CD4-positive, CD25-positive, alpha-beta regulatory T cell (primary cell): ENCODE measurements around the gene ZNF414. TPM values are rescaled to one million over a fixed set of nuclear protein-coding genes. Genes with fewer than 3 reads are reported as not detected.

Experiments used
- ATAC-seq, 2 donors: fragments of 150-1000 bp; cut with Tn5 transposase; one replicate each; pipeline ENCODE4 v1.10.0; 2021; ENCODE audit warnings: low read depth in 2 of 2, moderate number of reproducible peaks in 2 of 2, moderate library complexity in 1 of 2
- DNase-seq, 3 donors: peaks; one replicate each; pipeline versions ENCODE4 v3.0.0 to v3.0.0-alpha.2; 2012 to 2022; ENCODE audit warnings: mixed read lengths in 1 of 3
- H3K27ac ChIP-seq: one replicate; pipeline ENCODE4 v1.7.0; 2013; ENCODE audit warnings: mild to moderate bottlenecking, low read length; ENCODE audit not compliant: insufficient read depth, poor library complexity, severe bottlenecking
- H3K27me3 ChIP-seq: one replicate; pipeline ENCODE4 v1.7.0; 2013; ENCODE audit warnings: low read length; ENCODE audit not compliant: control insufficient read depth, insufficient read depth
- H3K36me3 ChIP-seq: one replicate; pipeline ENCODE4 v1.7.0; 2013; ENCODE audit warnings: mild to moderate bottlenecking, low read length, moderate library complexity; ENCODE audit not compliant: control insufficient read depth, insufficient read depth
- H3K4me1 ChIP-seq: 2 replicates; pipeline ENCODE4 v1.7.0; 2013; ENCODE audit warnings: mild to moderate bottlenecking, low read length; ENCODE audit not compliant: insufficient read depth, control insufficient read depth, poor library complexity, severe bottlenecking
- H3K4me3 ChIP-seq: one replicate; pipeline ENCODE4 v1.7.0; 2013; ENCODE audit warnings: low read depth, mild to moderate bottlenecking, low read length, moderate library complexity
- H3K9me3 ChIP-seq, 2 experiments: 1 replicate in 1 of 2; 2 replicates in 1 of 2; pipeline ENCODE4 v1.7.0; 2013; ENCODE audit warnings: low read length in 2 of 2, mild to moderate bottlenecking in 1 of 2, moderate library complexity in 1 of 2; ENCODE audit not compliant: control insufficient read depth in 2 of 2
- H3K27ac Mint-ChIP-seq, 3 donors: one replicate each; pipeline ENCODE4 v1.8.0; 2020 to 2022; ENCODE audit warnings: mild to moderate bottlenecking in 3 of 3, mixed read lengths in 3 of 3, moderate library complexity in 2 of 3
- H3K27me3 Mint-ChIP-seq: one replicate; pipeline ENCODE4 v1.8.0; 2022; ENCODE audit warnings: mild to moderate bottlenecking, mixed read lengths
- H3K36me3 Mint-ChIP-seq: one replicate; pipeline ENCODE4 v1.8.0; 2020; ENCODE audit warnings: mixed read lengths
- H3K4me1 Mint-ChIP-seq, 4 donors: one replicate each; pipeline ENCODE4 v1.8.0; 2020 to 2022; ENCODE audit warnings: mixed read lengths in 4 of 4, mild to moderate bottlenecking in 1 of 4
- H3K4me3 Mint-ChIP-seq, 4 donors: one replicate each; pipeline ENCODE4 v1.8.0; 2020 to 2022; ENCODE audit warnings: mild to moderate bottlenecking in 4 of 4, mixed read lengths in 4 of 4, moderate library complexity in 3 of 4
- H3K9me3 Mint-ChIP-seq, 7 donors: one replicate each; pipeline ENCODE4 v1.8.0; 2020 to 2022; ENCODE audit warnings: mixed read lengths in 7 of 7, mild to moderate bottlenecking in 3 of 7, moderate library complexity in 2 of 7
- polyA plus RNA-seq, 4 donors: library from polyadenylated mRNA; unstranded; fragments of 300-500 nt; fragmentation: Illumina TruSeq; gene quantifications; one replicate each; pipeline ENCODE4 v1.2.3, GENCODE V29; 2021
- total RNA-seq: library from RNA; stranded (reverse); gene quantifications from one replicate; pipeline ENCODE4 v1.2.3, GENCODE V29; 2022

ZNF414 gene
- total and polyA plus RNA-seq, 5 donors from 2014 or later, result 9.7 to 35.1 (median 12.9) TPM

DNA sequence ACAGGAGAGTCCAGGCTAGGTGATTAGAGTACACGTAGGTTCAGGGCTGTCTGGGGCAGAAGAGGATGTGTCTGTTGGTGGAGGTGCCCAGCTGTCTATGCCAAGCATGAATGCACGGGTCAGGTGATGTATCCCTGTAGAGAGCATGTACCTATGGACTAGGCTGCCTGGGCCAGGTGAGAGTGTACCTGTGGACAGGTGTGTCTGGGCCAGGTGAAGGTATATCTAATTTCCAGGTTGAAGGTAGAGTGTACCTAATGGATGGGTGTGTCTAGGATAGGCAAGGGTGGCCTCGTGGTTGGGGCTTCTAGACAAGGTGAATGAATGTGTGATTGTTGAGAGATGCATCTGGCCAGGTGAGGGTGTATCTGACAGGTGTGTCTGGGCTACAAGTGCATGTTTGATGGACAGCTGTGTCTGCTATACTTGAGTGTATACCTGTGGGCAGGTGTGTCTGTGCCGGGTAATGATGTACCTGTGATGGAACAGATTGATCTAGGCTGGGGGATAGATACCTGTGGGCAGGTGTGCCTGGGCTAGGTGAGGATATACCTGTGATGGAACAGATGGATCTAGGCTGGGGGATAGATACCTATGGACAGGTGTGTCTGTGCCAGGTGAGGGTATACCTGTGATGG lies 15.5 kb upstream of the ZNF414 start:
- Mint-ChIP-seq H3K4me1 (peaks cover 0 to 17% (median 5%) of the 10 kb centered on the region in 4 donors), H3K4me3 (peak overlapping the region in 1 of 4 donors; percentile 9), H3K36me3 (peaks cover 28% of the 10 kb centered on the region), H3K27ac (peak overlapping the region; percentile 62 to 87 (median 83)), H3K9me3 (no peaks in the 10 kb centered on the region), H3K27me3 (no peaks in the 10 kb centered on the region)
- no peak overlapping the region for H3K27ac ChIP-seq
- no peak for ATAC-seq
- H3K4me3 ChIP-seq, result no peak overlapping the region
- H3K9me3 ChIP-seq, result no peaks in the 10 kb centered on the region
- no peaks in the 10 kb centered on the region for H3K27me3 ChIP-seq
- no peak for DNase-seq
- no peaks in the 10 kb centered on the region for H3K4me1 ChIP-seq
- peaks cover 77% of the 10 kb centered on the region for H3K36me3 ChIP-seq

DNA sequence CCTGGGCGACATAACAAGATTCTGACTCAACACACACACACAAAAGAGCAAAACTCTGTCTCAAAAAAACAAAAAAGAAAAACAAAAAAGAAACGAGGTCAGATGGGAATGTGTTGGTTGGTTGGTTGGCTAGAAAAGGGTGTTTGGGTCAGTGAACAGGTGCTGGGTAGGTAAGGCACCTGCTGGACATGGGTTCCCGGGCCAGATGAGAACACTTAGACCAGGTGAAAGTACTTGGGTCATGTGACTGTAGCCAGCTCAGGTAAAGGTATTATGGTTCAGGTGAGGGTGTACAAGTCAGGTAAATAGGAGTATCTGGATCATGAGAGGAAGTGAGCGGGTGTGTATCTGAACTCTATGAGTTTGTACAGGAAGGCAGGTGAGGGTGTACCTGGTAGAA lies 14.5 kb upstream of the ZNF414 start:
- H3K27ac ChIP-seq, result no peak overlapping the region

DNA sequence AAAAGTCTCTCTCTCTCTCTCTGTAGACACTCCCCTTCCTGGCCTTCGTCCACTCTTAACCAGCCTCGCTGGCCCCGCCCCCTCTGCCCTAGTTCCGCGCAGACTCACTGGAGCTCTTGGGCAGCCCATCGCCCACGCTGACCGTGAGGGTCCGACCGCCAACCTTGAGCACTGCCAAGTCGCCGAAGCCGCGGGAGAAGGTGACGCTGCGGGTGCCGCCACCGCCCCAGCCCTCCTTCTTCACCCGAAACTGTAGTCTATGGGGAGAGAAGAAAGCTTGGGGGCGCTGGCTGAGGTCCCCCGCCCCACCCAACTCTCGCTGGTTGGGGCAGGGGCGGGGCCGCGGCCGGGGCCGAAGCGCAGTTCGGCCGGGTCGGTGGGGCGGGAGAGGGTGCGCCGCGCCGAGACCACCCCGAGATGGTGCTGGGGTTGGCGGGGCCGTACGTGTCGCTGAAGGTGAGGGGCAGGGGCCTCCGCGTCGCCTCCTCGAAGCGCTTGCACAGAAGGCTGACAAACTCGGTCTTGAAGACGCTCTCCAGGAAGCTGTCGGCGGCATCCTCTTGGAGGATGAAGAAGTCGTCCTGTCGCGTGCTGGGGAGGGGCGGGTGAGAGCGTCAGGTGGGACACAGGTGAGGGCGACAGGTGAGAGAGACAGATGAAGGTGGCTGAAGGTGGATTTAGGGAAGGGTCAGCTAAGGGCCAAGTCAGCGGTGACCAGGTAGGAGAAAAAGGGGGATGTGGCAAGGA lies 12.6 kb upstream of the ZNF414 start:
- H3K4me1 ChIP-seq, result no peaks in the 10 kb centered on the region
- peaks cover 29% of the 10 kb centered on the region for H3K36me3 Mint-ChIP-seq
- H3K4me3 Mint-ChIP-seq, result no peak overlapping the region
- no peaks in the 10 kb centered on the region for H3K27me3 Mint-ChIP-seq
- no peak overlapping the region for H3K27ac ChIP-seq
- no peak overlapping the region for H3K4me3 ChIP-seq
- H3K27ac Mint-ChIP-seq, result peak overlapping the region; percentile 49 to 97 (median 62)
- no peaks in the 10 kb centered on the region for H3K27me3 ChIP-seq
- no peaks in the 10 kb centered on the region for H3K9me3 ChIP-seq
- no peaks in the 10 kb centered on the region for H3K9me3 Mint-ChIP-seq
- peaks cover 76% of the 10 kb centered on the region for H3K36me3 ChIP-seq
- H3K4me1 Mint-ChIP-seq, result peaks cover 0 to 17% (median 3%) of the 10 kb centered on the region in 4 donors
- DNase-seq (no peak), ATAC-seq (no peak)

More for the DNA sequence above, 14.5 kb upstream of the ZNF414 start:
- Histone ChIP-seq H3K9me3 (no peaks in the 10 kb centered on the region), H3K4me3 (no peak overlapping the region), H3K27me3 (no peaks in the 10 kb centered on the region), H3K4me1 (no peaks in the 10 kb centered on the region), H3K36me3 (peaks cover 73% of the 10 kb centered on the region)
- no peaks in the 10 kb centered on the region for H3K27me3 Mint-ChIP-seq
- H3K4me1 Mint-ChIP-seq, result peaks cover 0 to 17% (median 5%) of the 10 kb centered on the region in 4 donors
- DNase-seq, result no peak
- H3K9me3 Mint-ChIP-seq, result no peaks in the 10 kb centered on the region
- no peak for ATAC-seq
- no peak overlapping the region for H3K4me3 Mint-ChIP-seq
- peak overlapping the region in 2 of 3 donors; percentile 79 to 83 for H3K27ac Mint-ChIP-seq
- H3K36me3 Mint-ChIP-seq, result peaks cover 29% of the 10 kb centered on the region

DNA sequence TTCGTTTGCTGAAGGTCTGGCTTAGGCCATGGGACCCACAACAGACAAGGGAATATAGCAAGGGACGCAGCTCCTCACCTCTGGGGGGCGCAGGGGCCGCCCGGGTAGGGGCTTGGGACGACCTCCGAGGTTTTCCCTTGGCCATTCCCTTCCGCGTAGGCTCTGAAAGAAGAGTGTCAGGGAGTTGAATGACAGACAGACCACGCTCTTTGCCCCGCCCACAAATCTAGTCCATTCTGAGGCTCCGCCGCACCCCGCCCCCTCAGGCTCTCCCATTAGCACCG lies 11.4 kb upstream of the ZNF414 start:
- Mint-ChIP-seq H3K9me3 (no peaks in the 10 kb centered on the region), H3K4me1 (peaks cover 0 to 25% (median 5%) of the 10 kb centered on the region in 4 donors), H3K27me3 (no peaks in the 10 kb centered on the region), H3K36me3 (peaks cover 34% of the 10 kb centered on the region), H3K4me3 (no peak overlapping the region), H3K27ac (no peak overlapping the region)
- Histone ChIP-seq H3K27ac (no peak overlapping the region), H3K9me3 (no peaks in the 10 kb centered on the region), H3K27me3 (no peaks in the 10 kb centered on the region), H3K4me1 (peaks cover 4% of the 10 kb centered on the region), H3K4me3 (no peak overlapping the region), H3K36me3 (peaks cover 75% of the 10 kb centered on the region)
- ATAC-seq (no peak), DNase-seq (no peak)

DNA sequence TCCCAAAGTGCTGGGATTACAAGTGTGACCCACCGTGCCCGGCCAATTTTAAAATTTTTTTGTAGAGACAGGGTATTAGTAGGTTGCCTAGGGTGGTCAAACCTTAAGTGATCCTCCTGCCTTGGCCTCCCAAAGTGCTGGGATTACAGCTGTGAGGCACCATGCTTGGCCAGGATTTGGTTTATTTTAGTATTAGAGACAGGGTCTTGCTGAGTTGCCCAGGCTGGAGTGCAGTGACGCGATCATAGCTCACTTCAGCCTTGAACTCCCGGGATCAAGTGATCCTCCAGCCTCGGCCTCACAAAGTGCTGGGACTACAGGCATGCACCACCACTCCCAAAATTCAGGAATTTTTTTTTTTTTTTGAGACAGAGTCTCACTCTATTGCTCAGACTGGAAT lies 5.4 kb upstream of the ZNF414 start:
- H3K9me3 ChIP-seq, result no peaks in the 10 kb centered on the region
- Mint-ChIP-seq H3K4me1 (peaks cover 5 to 63% (median 24%) of the 10 kb centered on the region in 4 donors), H3K27ac (peak overlapping the region; percentile 78 to 98 (median 89)), H3K9me3 (peaks cover 0 to 1% (median 0%) of the 10 kb centered on the region in 7 donors), H3K36me3 (peaks cover 5% of the 10 kb centered on the region), H3K27me3 (no peaks in the 10 kb centered on the region), H3K4me3 (peak overlapping the region in 2 of 4 donors; percentile 16 to 39)
- H3K27me3 ChIP-seq, result no peaks in the 10 kb centered on the region
- no peak for DNase-seq
- peak overlapping the region; percentile 97 for H3K27ac ChIP-seq
- no peak for ATAC-seq
- no peak overlapping the region for H3K4me3 ChIP-seq
- peaks cover 61% of the 10 kb centered on the region for H3K4me1 ChIP-seq
- peaks cover 23% of the 10 kb centered on the region for H3K36me3 ChIP-seq

DNA sequence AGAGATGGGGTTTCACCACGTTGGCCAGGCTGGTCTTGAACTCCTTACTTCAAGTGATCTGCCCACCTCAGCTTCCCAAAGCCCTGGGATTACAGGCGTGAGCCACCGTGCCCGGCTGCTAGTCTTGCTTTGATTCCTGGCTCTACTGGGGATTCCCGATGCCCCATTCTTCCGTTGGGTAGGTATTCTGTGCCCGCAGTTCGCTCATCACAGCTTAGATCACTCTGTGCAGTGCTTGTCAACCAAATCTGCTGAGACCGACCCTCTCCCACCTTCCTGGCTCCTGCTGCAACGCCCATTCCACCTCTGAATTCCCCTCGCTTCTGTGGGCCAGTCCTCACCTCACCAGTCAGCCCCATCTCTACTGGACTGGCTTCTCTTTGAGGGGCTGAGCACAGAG lies 4.6 kb upstream of the ZNF414 start:
- Histone ChIP-seq H3K4me3 (no peak overlapping the region), H3K9me3 (no peaks in the 10 kb centered on the region), H3K4me1 (peaks cover 62% of the 10 kb centered on the region), H3K27ac (peak overlapping the region; percentile 97), H3K36me3 (peaks cover 23% of the 10 kb centered on the region), H3K27me3 (no peaks in the 10 kb centered on the region)
- Mint-ChIP-seq H3K4me3 (peak overlapping the region in 3 of 4 donors; percentile 37 to 85 (median 45)), H3K9me3 (peaks cover 0 to 2% (median 0%) of the 10 kb centered on the region in 7 donors), H3K27ac (peak overlapping the region; percentile 96 to 100 (median 98)), H3K4me1 (peaks cover 5 to 70% (median 25%) of the 10 kb centered on the region in 4 donors), H3K27me3 (no peaks in the 10 kb centered on the region), H3K36me3 (peaks cover 6% of the 10 kb centered on the region)
- DNase-seq (no peak), ATAC-seq (no peak)

DNA sequence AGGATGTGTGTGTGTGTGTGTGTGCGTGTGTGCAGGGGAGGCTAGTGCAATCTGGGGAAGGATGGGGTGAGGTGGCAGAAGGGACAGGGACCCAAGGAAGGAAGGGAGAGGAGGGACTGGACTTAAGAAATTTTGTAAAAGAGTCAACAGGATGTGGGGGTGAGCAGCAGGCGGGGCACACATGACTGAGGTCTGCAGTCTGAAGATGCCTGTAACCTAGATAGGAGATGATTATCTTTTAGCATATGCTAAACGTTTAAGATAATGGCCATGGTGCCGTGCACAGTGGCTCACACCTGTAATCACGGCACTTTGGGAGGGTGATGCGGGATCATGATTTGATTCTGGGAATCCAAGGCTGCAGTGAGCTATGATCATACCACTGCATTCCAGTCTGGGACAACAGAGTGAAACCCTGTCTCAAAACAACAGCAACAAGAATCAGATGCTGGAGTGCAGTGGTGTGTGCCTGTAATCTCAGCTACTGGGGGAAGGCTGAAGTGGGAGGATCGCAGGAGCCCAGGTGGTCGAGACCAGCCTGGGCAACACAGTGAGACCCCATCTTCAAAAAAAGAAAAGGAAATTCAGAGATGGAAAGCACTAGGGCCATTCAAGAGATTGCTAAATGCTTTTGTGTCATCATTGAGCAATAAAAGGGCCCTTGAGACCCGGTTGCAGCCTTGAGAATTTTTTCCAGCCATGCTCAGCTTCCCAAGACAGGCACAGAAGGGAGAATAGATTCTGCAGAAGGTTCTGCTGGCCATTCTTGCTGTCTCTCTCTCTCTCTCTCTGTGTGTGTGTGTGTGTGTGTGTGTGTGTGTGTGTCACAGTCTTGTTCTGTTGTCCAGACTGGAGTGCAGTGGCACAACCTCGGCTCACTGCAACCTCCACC lies 3.8 kb upstream of the ZNF414 start:
- ATAC-seq, result peak; percentile 50 to 55
- H3K4me3 ChIP-seq, result peak overlapping the region; percentile 75

More for the DNA sequence above, 3.8 kb upstream of the ZNF414 start:
- Mint-ChIP-seq H3K27ac (peak overlapping the region; percentile 96 to 100 (median 98)), H3K27me3 (no peaks in the 10 kb centered on the region), H3K4me1 (peaks cover 5 to 73% (median 27%) of the 10 kb centered on the region in 4 donors), H3K36me3 (peaks cover 8% of the 10 kb centered on the region), H3K9me3 (peaks cover 0 to 2% (median 0%) of the 10 kb centered on the region in 7 donors), H3K4me3 (peak overlapping the region; percentile 83 to 92 (median 86))
- peak; percentile 28 to 93 (median 72) for DNase-seq
- no peaks in the 10 kb centered on the region for H3K9me3 ChIP-seq
- peaks cover 69% of the 10 kb centered on the region for H3K4me1 ChIP-seq
- H3K27ac ChIP-seq, result peak overlapping the region; percentile 97
- H3K36me3 ChIP-seq, result peaks cover 19% of the 10 kb centered on the region
- no peaks in the 10 kb centered on the region for H3K27me3 ChIP-seq
